IPS-18c (cell line): ENCODE data around the gene CLCN3.
"Not testable (repeated sequence)": the region's sequence is repeated elsewhere in the genome, so short reads cannot be mapped to it uniquely, and the experiment has no call there.

Experiments
- H3K4me3 ChIP-seq: 2 replicates; pipeline ENCODE4 v1.7.0; 2013; ENCODE audit warnings: low read depth, mild to moderate bottlenecking, low read length, moderate library complexity; ENCODE audit not compliant: insufficient read depth
- H3K9me3 ChIP-seq: one replicate; pipeline ENCODE4 v1.6.1; 2013; ENCODE audit warnings: mild to moderate bottlenecking, low read length, moderate library complexity; ENCODE audit not compliant: control insufficient read depth, insufficient read depth

CLCN3 gene

GRCh38 chr4:169723207-169723965 lies 103.0 kb downstream of the CLCN3 start:
- no peak overlapping the region for H3K4me3 ChIP-seq
- no peaks in the 10 kb centered on the region for H3K9me3 ChIP-seq

GRCh38 chr4:169724260-169724659 lies 103.9 kb downstream of the CLCN3 start:
- H3K9me3 ChIP-seq = no peaks in the 10 kb centered on the region
- no peak overlapping the region for H3K4me3 ChIP-seq

- Histone ChIP-seq H3K4me3 (no peak overlapping the region), H3K9me3 (no peaks in the 10 kb centered on the region)
These were observed 107.2 kb downstream of the CLCN3 start for GRCh38 chr4:169727616-169728015.

- no peaks in the 10 kb centered on the region for H3K9me3 ChIP-seq
- H3K4me3 ChIP-seq = no peak overlapping the region
These were observed 110.2 kb downstream of the CLCN3 start for GRCh38 chr4:169730564-169730963.

- H3K4me3 ChIP-seq, H3K9me3 ChIP-seq: not testable (repeated sequence)
These were observed 118.2 kb downstream of the CLCN3 start for GRCh38 chr4:169738604-169739003.

GRCh38 chr4:169741569-169741968 lies 121.2 kb downstream of the CLCN3 start:
- H3K9me3 ChIP-seq = no peaks in the 10 kb centered on the region
- no peak overlapping the region for H3K4me3 ChIP-seq

GRCh38 chr4:169744601-169745000 lies 124.2 kb downstream of the CLCN3 start:
- Histone ChIP-seq H3K9me3 (no peaks in the 10 kb centered on the region), H3K4me3 (no peak overlapping the region)

- no peaks in the 10 kb centered on the region for H3K9me3 ChIP-seq
- H3K4me3 ChIP-seq = no peak overlapping the region
These were observed 124.9 kb downstream of the CLCN3 start for GRCh38 chr4:169745291-169745690.

GRCh38 chr4:169756971-169757574 lies 136.7 kb downstream of the CLCN3 start:
- Histone ChIP-seq H3K4me3 (peak overlapping the region; percentile 91), H3K9me3 (no peaks in the 10 kb centered on the region)

GRCh38 chr4:169757575-169758184 lies 137.3 kb downstream of the CLCN3 start, which contains the start of gene HPF1:
Gene HPF1, minus strand, starts transcription at chr4:169757944. Its CDS starts 67 bp downstream, at chr4:169757877.
- peak within 1 kb of the TSS; percentile 91 for H3K4me3 ChIP-seq

GRCh38 chr4:169758401-169758962 lies 138.1 kb downstream of the CLCN3 start:
- Histone ChIP-seq H3K4me3 (no peak overlapping the region), H3K9me3 (no peaks in the 10 kb centered on the region)

More at GRCh38 chr4:169757575-169758184, 137.3 kb downstream of the CLCN3 start, which contains the start of gene HPF1:
- H3K9me3 ChIP-seq = no peaks in the 10 kb centered on the region

GRCh38 chr4:169761846-169762245 lies 141.5 kb downstream of the CLCN3 start:
- Histone ChIP-seq H3K4me3 (no peak overlapping the region), H3K9me3 (no peaks in the 10 kb centered on the region)

- no peaks in the 10 kb centered on the region for H3K9me3 ChIP-seq
- H3K4me3 ChIP-seq = no peak overlapping the region
These were observed 145.5 kb downstream of the CLCN3 start for GRCh38 chr4:169765835-169766234.

- Histone ChIP-seq H3K9me3 (no peaks in the 10 kb centered on the region), H3K4me3 (no peak overlapping the region)
These were observed 146.4 kb downstream of the CLCN3 start for GRCh38 chr4:169766741-169767140.

- Histone ChIP-seq H3K4me3 (no peak overlapping the region), H3K9me3 (no peaks in the 10 kb centered on the region)
These were observed 148.0 kb downstream of the CLCN3 start for GRCh38 chr4:169768385-169768784.

- Histone ChIP-seq H3K9me3 (no peaks in the 10 kb centered on the region), H3K4me3 (no peak overlapping the region)
These were observed 150.0 kb downstream of the CLCN3 start for GRCh38 chr4:169770416-169770815.

GRCh38 chr4:169771556-169772080 lies 151.2 kb downstream of the CLCN3 start:
- not testable (repeated sequence) for H3K4me3 ChIP-seq, H3K9me3 ChIP-seq
